ENCODE results near the gene RAP1GDS1.
"Not testable (repeated sequence)": the region's sequence is repeated elsewhere in the genome, so short reads cannot be mapped to it uniquely, and the experiment has no call there.

RAP1GDS1 gene

GRCh38 chr4:98352940-98353339, 91.8 kb downstream of the RAP1GDS1 start:
- DNase-seq (ENCODE audit: low read depth in 2 of 2) = no peak

- DNase-seq (ENCODE audit: low read depth in 2 of 2) = no peak
Measured at GRCh38 chr4:98358630-98359248, 97.6 kb downstream of the RAP1GDS1 start.

- DNase-seq (ENCODE audit: low read depth in 2 of 2) = no peak
Measured at GRCh38 chr4:98359646-98360045, 98.5 kb downstream of the RAP1GDS1 start.

GRCh38 chr4:98363431-98363830, 102.2 kb downstream of the RAP1GDS1 start:
- no peak for DNase-seq (ENCODE audit: low read depth in 2 of 2)

- DNase-seq (ENCODE audit: low read depth in 2 of 2) = not testable (repeated sequence)
Measured at GRCh38 chr4:98366275-98366674, 105.1 kb downstream of the RAP1GDS1 start.

GRCh38 chr4:98368000-98368399, 106.8 kb downstream of the RAP1GDS1 start:
- not testable (repeated sequence) for DNase-seq (ENCODE audit: low read depth in 2 of 2)

GRCh38 chr4:98369322-98369721, 108.1 kb downstream of the RAP1GDS1 start:
- DNase-seq (ENCODE audit: low read depth in 2 of 2) = no peak

GRCh38 chr4:98374643-98375042, 113.5 kb downstream of the RAP1GDS1 start:
- no peak for DNase-seq (ENCODE audit: low read depth in 2 of 2)

GRCh38 chr4:98377559-98377958, 116.4 kb downstream of the RAP1GDS1 start:
- DNase-seq (ENCODE audit: low read depth in 2 of 2) = no peak

- no peak for DNase-seq (ENCODE audit: low read depth in 2 of 2)
Measured at GRCh38 chr4:98381306-98381705, 120.1 kb downstream of the RAP1GDS1 start.

- DNase-seq (ENCODE audit: low read depth in 2 of 2) = no peak
Measured at GRCh38 chr4:98383431-98384106, 122.4 kb downstream of the RAP1GDS1 start.

- DNase-seq (ENCODE audit: low read depth in 2 of 2) = no peak
Measured at GRCh38 chr4:98385831-98386230, 124.6 kb downstream of the RAP1GDS1 start.

GRCh38 chr4:98387345-98388026, 126.3 kb downstream of the RAP1GDS1 start:
- no peak for DNase-seq (ENCODE audit: low read depth in 2 of 2)

- no peak for DNase-seq (ENCODE audit: low read depth in 2 of 2)
Measured at GRCh38 chr4:98394134-98394533, 132.9 kb downstream of the RAP1GDS1 start.

- DNase-seq (ENCODE audit: low read depth in 2 of 2) = no peak
Measured at GRCh38 chr4:98399915-98400314, 138.7 kb downstream of the RAP1GDS1 start.

GRCh38 chr4:98406819-98407218, 145.6 kb downstream of the RAP1GDS1 start:
- DNase-seq (ENCODE audit: low read depth in 2 of 2) = no peak

GRCh38 chr4:98411731-98412130, 150.5 kb downstream of the RAP1GDS1 start:
- no peak for DNase-seq (ENCODE audit: low read depth in 2 of 2)

GRCh38 chr4:98416844-98417243, 155.7 kb downstream of the RAP1GDS1 start:
- no peak for DNase-seq (ENCODE audit: low read depth in 2 of 2)

GRCh38 chr4:98420151-98420550, 159.0 kb downstream of the RAP1GDS1 start:
- not testable (repeated sequence) for DNase-seq (ENCODE audit: low read depth in 2 of 2)

GRCh38 chr4:98421111-98421510, 159.9 kb downstream of the RAP1GDS1 start:
- no peak for DNase-seq (ENCODE audit: low read depth in 2 of 2)

GRCh38 chr4:98423009-98423408, 161.8 kb downstream of the RAP1GDS1 start:
- no peak for DNase-seq (ENCODE audit: low read depth in 2 of 2)

GRCh38 chr4:98430708-98431403, 169.7 kb downstream of the RAP1GDS1 start:
- no peak for DNase-seq (ENCODE audit: low read depth in 2 of 2)
